SK-N-SH (cell line): ENCODE measurements around the gene TMEM150C.

Source experiments
- MEF2A ChIP-seq: IDR thresholded peaks from 2 replicates; pipeline ENCODE4 v1.4.0; 2012; ENCODE audit warnings: low read depth, borderline replicate concordance
- TF ChIP-seq, protein P1 (sequence below): fragments of 200-600 bp; sonication (generic); IDR thresholded peaks from 2 replicates; pipeline ENCODE4 v1.6.1; 2017; ENCODE audit warnings: antibody characterized with exemption, mild to moderate bottlenecking, moderate library complexity

DNA sequence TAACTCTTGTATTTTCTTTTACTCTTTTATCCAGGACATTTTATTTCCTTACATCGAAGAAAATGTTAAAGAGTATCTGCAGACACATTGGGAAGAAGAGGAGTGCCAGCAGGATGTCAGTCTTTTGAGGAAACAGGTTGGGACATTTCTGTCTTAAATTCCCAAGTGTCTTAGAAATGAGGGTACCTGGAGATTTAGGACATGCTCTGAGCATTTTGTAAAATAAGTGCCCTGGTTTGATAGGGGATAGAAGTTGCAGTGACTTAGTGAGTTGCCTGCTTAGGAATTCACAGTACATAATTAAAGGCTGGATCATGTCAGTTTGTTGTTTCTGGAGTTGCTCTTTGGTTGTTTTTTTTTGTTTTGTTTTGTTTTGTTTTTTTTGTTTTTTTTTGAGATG is 113.9 kb downstream of the TMEM150C start:
- TF ChIP-seq, protein P1, sequence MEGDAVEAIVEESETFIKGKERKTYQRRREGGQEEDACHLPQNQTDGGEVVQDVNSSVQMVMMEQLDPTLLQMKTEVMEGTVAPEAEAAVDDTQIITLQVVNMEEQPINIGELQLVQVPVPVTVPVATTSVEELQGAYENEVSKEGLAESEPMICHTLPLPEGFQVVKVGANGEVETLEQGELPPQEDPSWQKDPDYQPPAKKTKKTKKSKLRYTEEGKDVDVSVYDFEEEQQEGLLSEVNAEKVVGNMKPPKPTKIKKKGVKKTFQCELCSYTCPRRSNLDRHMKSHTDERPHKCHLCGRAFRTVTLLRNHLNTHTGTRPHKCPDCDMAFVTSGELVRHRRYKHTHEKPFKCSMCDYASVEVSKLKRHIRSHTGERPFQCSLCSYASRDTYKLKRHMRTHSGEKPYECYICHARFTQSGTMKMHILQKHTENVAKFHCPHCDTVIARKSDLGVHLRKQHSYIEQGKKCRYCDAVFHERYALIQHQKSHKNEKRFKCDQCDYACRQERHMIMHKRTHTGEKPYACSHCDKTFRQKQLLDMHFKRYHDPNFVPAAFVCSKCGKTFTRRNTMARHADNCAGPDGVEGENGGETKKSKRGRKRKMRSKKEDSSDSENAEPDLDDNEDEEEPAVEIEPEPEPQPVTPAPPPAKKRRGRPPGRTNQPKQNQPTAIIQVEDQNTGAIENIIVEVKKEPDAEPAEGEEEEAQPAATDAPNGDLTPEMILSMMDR = no peak
- TF ChIP-seq MEF2A = no peak
